NB4 (cell line): ENCODE results near the gene TNNT3.
"Not testable (repeated sequence)": the region's sequence is repeated elsewhere in the genome, so short reads cannot be mapped to it uniquely, and the experiment has no call there.

Source experiments
- DNase-seq: peaks from one replicate; pipeline ENCODE4 v3.0.0; 2010; ENCODE audit warnings: low read depth
- H3K4me3 ChIP-seq: one replicate; pipeline ENCODE4 v1.5.1; 2011; ENCODE audit warnings: mild to moderate bottlenecking, low read depth, low read length, moderate library complexity
- MAX ChIP-seq: IDR thresholded peaks from 2 replicates; pipeline ENCODE4 v1.6.1; 2011; ENCODE audit warnings: low read depth, low read length
- MYC ChIP-seq: IDR thresholded peaks from 2 replicates; pipeline ENCODE4 v1.6.1; 2011; ENCODE audit warnings: low read depth, low read length
- POLR2A ChIP-seq: IDR thresholded peaks from 2 replicates; pipeline ENCODE4 v1.6.1; 2011; ENCODE audit warnings: mild to moderate bottlenecking; ENCODE audit not compliant: insufficient read length; ENCODE audit errors: extremely low read depth
- TF ChIP-seq, protein P1 (sequence below): IDR thresholded peaks from one replicate; pipeline ENCODE4 v1.5.1; 2012; ENCODE audit warnings: low read depth, low read length

TNNT3 gene

DNA sequence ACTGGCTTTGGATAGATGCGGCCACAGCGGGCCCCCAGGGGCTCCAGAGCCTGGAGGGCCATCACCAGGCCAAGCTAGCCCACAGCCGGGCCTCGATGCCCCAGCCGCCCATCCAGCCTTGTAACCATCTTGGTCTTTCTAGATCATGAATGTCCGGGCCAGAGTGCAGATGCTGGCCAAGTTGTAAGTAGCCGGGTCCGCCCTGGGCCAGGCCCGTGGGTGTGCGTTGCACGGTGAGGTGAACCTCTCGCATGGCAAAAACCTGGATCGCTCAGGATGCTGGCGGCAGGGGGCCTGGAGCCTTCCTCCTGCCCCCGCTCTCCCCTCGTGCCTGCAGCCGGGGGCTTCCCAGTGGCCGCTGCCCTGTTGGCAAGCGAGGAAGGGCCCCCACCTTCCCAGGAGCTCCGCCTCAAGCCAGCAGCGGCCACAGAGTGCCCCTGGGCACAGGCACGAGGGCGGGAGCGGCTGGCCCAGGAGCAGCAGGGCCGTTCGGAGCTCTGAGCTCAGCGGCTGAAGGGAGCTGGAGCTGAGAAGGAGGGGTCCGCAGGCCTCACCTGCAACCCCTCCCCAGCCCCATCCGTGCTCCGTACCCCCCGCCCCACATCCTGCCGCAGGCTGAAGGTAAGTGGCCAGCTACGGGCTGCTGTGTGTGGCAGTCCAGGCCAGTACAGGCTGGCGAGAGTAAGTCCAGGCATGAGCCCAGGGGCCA lies 16.7 kb downstream of the TNNT3 start:
- DNase-seq, result no peak
- TF ChIP-seq MYC, result no peak
- TF ChIP-seq, protein P1, sequence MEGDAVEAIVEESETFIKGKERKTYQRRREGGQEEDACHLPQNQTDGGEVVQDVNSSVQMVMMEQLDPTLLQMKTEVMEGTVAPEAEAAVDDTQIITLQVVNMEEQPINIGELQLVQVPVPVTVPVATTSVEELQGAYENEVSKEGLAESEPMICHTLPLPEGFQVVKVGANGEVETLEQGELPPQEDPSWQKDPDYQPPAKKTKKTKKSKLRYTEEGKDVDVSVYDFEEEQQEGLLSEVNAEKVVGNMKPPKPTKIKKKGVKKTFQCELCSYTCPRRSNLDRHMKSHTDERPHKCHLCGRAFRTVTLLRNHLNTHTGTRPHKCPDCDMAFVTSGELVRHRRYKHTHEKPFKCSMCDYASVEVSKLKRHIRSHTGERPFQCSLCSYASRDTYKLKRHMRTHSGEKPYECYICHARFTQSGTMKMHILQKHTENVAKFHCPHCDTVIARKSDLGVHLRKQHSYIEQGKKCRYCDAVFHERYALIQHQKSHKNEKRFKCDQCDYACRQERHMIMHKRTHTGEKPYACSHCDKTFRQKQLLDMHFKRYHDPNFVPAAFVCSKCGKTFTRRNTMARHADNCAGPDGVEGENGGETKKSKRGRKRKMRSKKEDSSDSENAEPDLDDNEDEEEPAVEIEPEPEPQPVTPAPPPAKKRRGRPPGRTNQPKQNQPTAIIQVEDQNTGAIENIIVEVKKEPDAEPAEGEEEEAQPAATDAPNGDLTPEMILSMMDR, result no peak
- no peak overlapping the region for H3K4me3 ChIP-seq

GRCh38 chr11:1936781-1937615 lies 17.5 kb downstream of the TNNT3 start:
- DNase-seq, result no peak
- TF ChIP-seq MYC, result no peak
- TF ChIP-seq POLR2A, result no peak
- TF ChIP-seq, protein P1, result no peak
- no peak for TF ChIP-seq MAX
- H3K4me3 ChIP-seq, result no peak overlapping the region

GRCh38 chr11:1937616-1938342 lies 18.3 kb downstream of the TNNT3 start:
- DNase-seq, result no peak
- TF ChIP-seq MAX, result no peak
- no peak overlapping the region for H3K4me3 ChIP-seq

DNA sequence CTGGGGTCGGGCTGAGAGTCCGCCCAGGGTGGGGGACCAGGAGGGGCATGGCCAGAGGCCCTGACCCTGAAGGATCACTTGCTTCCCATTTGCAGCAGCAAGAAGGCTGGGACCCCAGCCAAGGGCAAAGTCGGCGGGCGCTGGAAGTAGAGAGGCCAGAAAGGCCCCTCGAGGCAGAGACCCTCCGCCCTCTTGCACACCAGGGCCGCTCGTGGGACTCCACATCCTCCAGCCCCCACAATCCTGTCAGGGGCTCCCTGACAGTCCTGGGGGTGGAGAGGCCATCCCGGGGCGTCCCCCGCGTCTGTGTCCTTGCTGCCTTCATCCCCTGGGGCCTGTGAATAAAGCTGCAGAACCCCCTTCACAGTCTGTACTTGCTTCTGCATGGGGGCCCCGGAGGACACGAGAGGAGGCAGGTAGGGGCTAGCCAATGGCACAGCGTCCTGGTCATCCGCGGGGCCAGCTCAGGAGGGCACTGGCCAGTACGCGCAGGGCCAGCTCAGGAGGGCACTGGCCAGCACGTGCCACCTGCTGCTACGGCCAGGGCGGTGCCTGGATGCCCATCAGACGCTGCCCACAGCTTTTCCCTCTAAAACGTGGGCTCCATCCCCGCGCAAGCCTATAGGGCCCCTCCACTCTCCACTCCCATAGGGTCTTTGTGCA lies 19.0 kb downstream of the TNNT3 start:
- DNase-seq, result no peak
- TF ChIP-seq MYC, result no peak
- no peak for TF ChIP-seq POLR2A
- TF ChIP-seq, protein P1, result no peak
- no peak for TF ChIP-seq MAX
- H3K4me3 ChIP-seq, result no peak overlapping the region

GRCh38 chr11:1939006-1939625 lies 19.6 kb downstream of the TNNT3 start:
- TF ChIP-seq, protein P1, result no peak
- TF ChIP-seq MAX (no peak), POLR2A (no peak), MYC (no peak)
- no peak overlapping the region for H3K4me3 ChIP-seq
- no peak for DNase-seq

DNA sequence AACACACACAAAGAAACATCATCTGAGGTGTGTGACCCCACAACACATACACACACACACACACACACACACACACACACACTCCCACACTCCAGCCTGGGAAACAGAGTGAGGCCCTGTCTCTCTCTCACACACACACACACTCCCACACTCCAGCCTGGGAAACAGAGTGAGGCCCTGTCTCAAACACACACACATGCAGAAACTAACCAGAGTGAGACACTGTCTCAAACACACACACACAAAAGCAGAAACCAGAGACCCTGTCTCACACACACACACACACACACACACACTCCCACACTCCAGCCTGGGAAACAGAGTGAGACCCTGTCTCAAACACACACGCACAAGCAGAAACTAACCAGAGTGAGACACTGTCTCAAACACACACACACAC lies 20.3 kb downstream of the TNNT3 start:
- DNase-seq, H3K4me3 ChIP-seq: not testable (repeated sequence)
